Measurements from ENCODE around the gene KRT86. TPM values are rescaled to one million over a fixed set of nuclear protein-coding genes. Genes with fewer than 3 reads are reported as not detected.

The KRT86 gene
- total and polyA plus RNA-seq, 9 of the 15 experiments (the other 6 are each of a cell fraction or from before 2014, with no cell fraction given): not detected

DNA sequence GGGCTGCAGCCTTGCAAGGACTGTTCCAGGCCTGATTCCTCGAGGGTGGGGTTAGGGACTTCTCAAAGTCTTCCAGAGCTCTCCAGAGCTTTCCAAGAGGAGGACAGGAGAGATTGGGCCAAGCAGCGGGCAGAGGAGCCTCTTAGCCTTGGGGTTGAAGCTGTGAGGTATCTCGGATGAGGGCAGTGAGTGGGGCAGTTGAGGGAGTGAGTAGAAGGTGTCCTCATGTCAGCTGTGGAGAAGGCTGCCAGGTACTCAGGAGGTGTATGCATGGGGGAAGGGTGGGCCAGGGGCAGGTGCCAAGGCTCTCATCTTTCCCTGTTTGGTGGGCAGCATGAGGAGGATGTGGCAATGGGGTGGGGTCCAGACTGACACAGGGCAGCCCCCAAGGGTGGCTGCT is 39.0 kb downstream of the KRT86 start:
- no TSS peak for BruUV-seq (replicated peaks)
- DNase-seq (ENCODE audit: extremely low read depth in 1 of 4, low spot score in 3 of 4) (no peak), ATAC-seq (no peak), FAIRE-seq (no peak)
- Histone ChIP-seq H3K9ac (ENCODE audit: insufficient read depth in 1 of 2, low read depth in 2 of 2, low read length in 2 of 2) (no peak overlapping the region), H3K4me1 (replicated peaks in 1 of 2; ENCODE audit: control insufficient read depth in 2 of 2, insufficient read depth in 2 of 2, low read length in 2 of 2) (peaks cover 0 to 2% of the 10 kb centered on the region in 2 experiments; a peak in 1 of 5 replicates), H3K27ac (ENCODE audit: extremely low read depth, low read depth, low read length) (no peak overlapping the region), H2AFZ (ENCODE audit: low read depth, low read length) (no peak overlapping the region), H4K20me1 (replicated peaks; ENCODE audit: control insufficient read depth, insufficient read depth, low read length) (no peaks in the 10 kb centered on the region; the same call in 1 of the 2 replicates), H3K79me2 (ENCODE audit: control insufficient read depth, insufficient read depth, low read length) (no peaks in the 10 kb centered on the region), H3K4me3 (no peak overlapping the region), H3K36me3 (ENCODE audit: control insufficient read depth, insufficient read depth, low read length) (no peaks in the 10 kb centered on the region), H3K9me1 (ENCODE audit: control insufficient read depth, insufficient read depth, low read length) (no peaks in the 10 kb centered on the region), H3K27me3 (ENCODE audit: control insufficient read depth in 2 of 2, insufficient read depth in 2 of 2, low read length in 2 of 2) (peaks cover 6 to 54% of the 10 kb centered on the region in 2 experiments; a peak in 4 of 5 replicates), H3K9me3 (replicated peaks; ENCODE audit: control insufficient read depth, insufficient read depth, low read depth, low read length) (no peaks in the 10 kb centered on the region), H3K4me2 (ENCODE audit: insufficient read depth, low read length) (no peak overlapping the region)
- in situ Hi-C loops (cut with MboI) (no loop called here), intact Hi-C loops (cut with micrococcal nuclease) (no loop called here)
- CTCF ChIA-PET (ENCODE audit: low intra/inter-chr PET ratio): no interaction called here
- WGBS (ENCODE audit: insufficient coverage, low coverage, missing lambda C conversion rate): 0% methylated on average over 3 of the region's 3 CpGs
- TF ChIP-seq ZFP30 (CRISPR knock-in tag; IDR thresholded peaks at IDR 0.05; ENCODE audit: borderline replicate concordance): no peak
- TF ChIP-seq, protein P1, sequence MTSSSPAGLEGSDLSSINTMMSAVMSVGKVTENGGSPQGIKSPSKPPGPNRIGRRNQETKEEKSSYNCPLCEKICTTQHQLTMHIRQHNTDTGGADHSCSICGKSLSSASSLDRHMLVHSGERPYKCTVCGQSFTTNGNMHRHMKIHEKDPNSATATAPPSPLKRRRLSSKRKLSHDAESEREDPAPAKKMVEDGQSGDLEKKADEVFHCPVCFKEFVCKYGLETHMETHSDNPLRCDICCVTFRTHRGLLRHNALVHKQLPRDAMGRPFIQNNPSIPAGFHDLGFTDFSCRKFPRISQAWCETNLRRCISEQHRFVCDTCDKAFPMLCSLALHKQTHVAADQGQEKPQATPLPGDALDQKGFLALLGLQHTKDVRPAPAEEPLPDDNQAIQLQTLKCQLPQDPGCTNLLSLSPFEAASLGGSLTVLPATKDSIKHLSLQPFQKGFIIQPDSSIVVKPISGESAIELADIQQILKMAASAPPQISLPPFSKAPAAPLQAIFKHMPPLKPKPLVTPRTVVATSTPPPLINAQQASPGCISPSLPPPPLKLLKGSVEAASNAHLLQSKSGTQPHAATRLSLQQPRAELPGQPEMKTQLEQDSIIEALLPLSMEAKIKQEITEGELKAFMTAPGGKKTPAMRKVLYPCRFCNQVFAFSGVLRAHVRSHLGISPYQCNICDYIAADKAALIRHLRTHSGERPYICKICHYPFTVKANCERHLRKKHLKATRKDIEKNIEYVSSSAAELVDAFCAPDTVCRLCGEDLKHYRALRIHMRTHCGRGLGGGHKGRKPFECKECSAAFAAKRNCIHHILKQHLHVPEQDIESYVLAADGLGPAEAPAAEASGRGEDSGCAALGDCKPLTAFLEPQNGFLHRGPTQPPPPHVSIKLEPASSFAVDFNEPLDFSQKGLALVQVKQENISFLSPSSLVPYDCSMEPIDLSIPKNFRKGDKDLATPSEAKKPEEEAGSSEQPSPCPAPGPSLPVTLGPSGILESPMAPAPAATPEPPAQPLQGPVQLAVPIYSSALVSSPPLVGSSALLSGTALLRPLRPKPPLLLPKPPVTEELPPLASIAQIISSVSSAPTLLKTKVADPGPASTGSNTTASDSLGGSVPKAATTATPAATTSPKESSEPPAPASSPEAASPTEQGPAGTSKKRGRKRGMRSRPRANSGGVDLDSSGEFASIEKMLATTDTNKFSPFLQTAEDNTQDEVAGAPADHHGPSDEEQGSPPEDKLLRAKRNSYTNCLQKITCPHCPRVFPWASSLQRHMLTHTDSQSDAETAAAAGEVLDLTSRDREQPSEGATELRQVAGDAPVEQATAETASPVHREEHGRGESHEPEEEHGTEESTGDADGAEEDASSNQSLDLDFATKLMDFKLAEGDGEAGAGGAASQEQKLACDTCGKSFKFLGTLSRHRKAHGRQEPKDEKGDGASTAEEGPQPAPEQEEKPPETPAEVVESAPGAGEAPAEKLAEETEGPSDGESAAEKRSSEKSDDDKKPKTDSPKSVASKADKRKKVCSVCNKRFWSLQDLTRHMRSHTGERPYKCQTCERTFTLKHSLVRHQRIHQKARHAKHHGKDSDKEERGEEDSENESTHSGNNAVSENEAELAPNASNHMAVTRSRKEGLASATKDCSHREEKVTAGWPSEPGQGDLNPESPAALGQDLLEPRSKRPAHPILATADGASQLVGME (CRISPR knock-in tag; IDR thresholded peaks at IDR 0.05): no peak
- TF ChIP-seq JUNB (CRISPR knock-in tag; conservative IDR thresholded peaks at IDR 0.05): no peak
- TF ChIP-seq, protein P2, sequence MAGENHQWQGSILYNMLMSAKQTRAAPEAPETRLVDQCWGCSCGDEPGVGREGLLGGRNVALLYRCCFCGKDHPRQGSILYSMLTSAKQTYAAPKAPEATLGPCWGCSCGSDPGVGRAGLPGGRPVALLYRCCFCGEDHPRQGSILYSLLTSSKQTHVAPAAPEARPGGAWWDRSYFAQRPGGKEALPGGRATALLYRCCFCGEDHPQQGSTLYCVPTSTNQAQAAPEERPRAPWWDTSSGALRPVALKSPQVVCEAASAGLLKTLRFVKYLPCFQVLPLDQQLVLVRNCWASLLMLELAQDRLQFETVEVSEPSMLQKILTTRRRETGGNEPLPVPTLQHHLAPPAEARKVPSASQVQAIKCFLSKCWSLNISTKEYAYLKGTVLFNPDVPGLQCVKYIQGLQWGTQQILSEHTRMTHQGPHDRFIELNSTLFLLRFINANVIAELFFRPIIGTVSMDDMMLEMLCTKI (IDR thresholded peaks at IDR 0.05; ENCODE audit: partially characterized antibody): no peak
- TF ChIP-seq KLF6 (CRISPR knock-in tag; IDR thresholded peaks at IDR 0.05; ENCODE audit: borderline replicate concordance): no peak
- no peak for TF ChIP-seq FOXJ2 (tag; IDR thresholded peaks at IDR 0.05)
- no peak for TF ChIP-seq XRCC5 (IDR thresholded peaks at IDR 0.05; ENCODE audit: low read depth, low read length)
- no peak for TF ChIP-seq PYGO2 (tag; IDR thresholded peaks at IDR 0.05)
- no peak for TF ChIP-seq ZNF3 (CRISPR knock-in tag; IDR thresholded peaks at IDR 0.05)
- TF ChIP-seq CBX2 (IDR thresholded peaks at IDR 0.05; ENCODE audit: insufficient read depth, low read length, poor library complexity, severe bottlenecking): no peak
- no peak for TF ChIP-seq RNF2 (IDR thresholded peaks at IDR 0.05)
- POLR2A ChIA-PET: no interaction called here
